Loucy (cell line): ENCODE results near the gene PLA2G2F.

Source experiments
- H2AFZ ChIP-seq: fragments of 200-600 bp; sonication (generic); 2 replicates; pipeline ENCODE4 v1.6.0; 2016; ENCODE audit warnings: antibody characterized with exemption, mild to moderate bottlenecking, low read length, moderate library complexity
- H3F3A ChIP-seq: fragments of 200-600 bp; 2 replicates; pipeline ENCODE4 v1.6.0; 2016; ENCODE audit warnings: antibody characterized with exemption, low read depth, mild to moderate bottlenecking
- H3K27me3 ChIP-seq: fragments of 200-600 bp; sonication (generic); 2 replicates; pipeline ENCODE4 v1.6.1; 2014; ENCODE audit warnings: low read length, mild to moderate bottlenecking; ENCODE audit not compliant: insufficient read depth, poor library complexity, severe bottlenecking
- H3K36me3 ChIP-seq: fragments of 200-600 bp; sonication (generic); 2 replicates; pipeline ENCODE4 v1.6.1; 2016; ENCODE audit warnings: low read length; ENCODE audit not compliant: insufficient read depth
- H3K4me1 ChIP-seq: fragments of 200-600 bp; sonication (generic); 2 replicates; pipeline ENCODE4 v1.5.1; 2014; ENCODE audit warnings: low read length, mild to moderate bottlenecking; ENCODE audit not compliant: insufficient read depth, poor library complexity, severe bottlenecking
- H3K4me2 ChIP-seq: fragments of 200-600 bp; sonication (generic); 2 replicates; pipeline ENCODE4 v1.6.0; 2014; ENCODE audit warnings: antibody characterized with exemption, low read length, low read depth, mild to moderate bottlenecking; ENCODE audit not compliant: poor library complexity, severe bottlenecking
- H3K4me3 ChIP-seq: fragments of 200-600 bp; sonication (generic); 2 replicates; pipeline ENCODE4 v1.5.1; 2014; ENCODE audit warnings: low read length, mild to moderate bottlenecking, mixed read lengths; ENCODE audit not compliant: poor library complexity, severe bottlenecking
- H3K79me2 ChIP-seq: fragments of 200-600 bp; sonication (generic); 2 replicates; pipeline ENCODE4 v1.6.1; 2014; ENCODE audit warnings: low read length; ENCODE audit not compliant: insufficient read depth
- H3K9ac ChIP-seq: fragments of 200-600 bp; sonication (generic); 2 replicates; pipeline ENCODE4 v1.6.0; 2014; ENCODE audit warnings: mild to moderate bottlenecking, low read depth, low read length, moderate library complexity; ENCODE audit not compliant: poor library complexity, severe bottlenecking
- H3K9me2 ChIP-seq: fragments of 200-600 bp; sonication (generic); replicated peaks from 2 replicates; pipeline ENCODE4 v1.6.1; 2016; ENCODE audit warnings: low read depth, low read length, mixed read lengths
- H3K9me3 ChIP-seq: fragments of 200-600 bp; sonication (generic); 2 replicates; pipeline ENCODE4 v1.6.1; 2014; ENCODE audit warnings: mild to moderate bottlenecking, antibody characterized with exemption, low read length, low read depth; ENCODE audit not compliant: insufficient read depth
- H4K20me1 ChIP-seq: fragments of 200-600 bp; sonication (generic); 2 replicates; pipeline ENCODE4 v1.6.0; 2014; ENCODE audit warnings: antibody characterized with exemption, low read length, mild to moderate bottlenecking; ENCODE audit not compliant: insufficient read depth, poor library complexity, severe bottlenecking
- CTCF ChIP-seq: fragments of 200-600 bp; sonication (generic); conservative IDR thresholded peaks from 2 replicates; pipeline ENCODE4 v1.5.1; 2014; ENCODE audit warnings: mild to moderate bottlenecking, antibody characterized with exemption, low read length
- EZH2phosphoT487 ChIP-seq: fragments of 200-600 bp; IDR thresholded peaks from 2 replicates; pipeline ENCODE4 v1.6.1; 2018; ENCODE audit warnings: antibody characterized with exemption, mild to moderate bottlenecking, moderate library complexity, borderline replicate concordance

The PLA2G2F gene

GRCh38 chr1:20112279-20113000 is 26.7 kb upstream of the PLA2G2F start:
- Histone ChIP-seq H3F3A (no peaks in the 10 kb centered on the region), H3K4me2 (no peak overlapping the region), H3K36me3 (no peaks in the 10 kb centered on the region), H3K9me2 (no peaks in the 10 kb centered on the region), H4K20me1 (no peaks in the 10 kb centered on the region), H2AFZ (no peak overlapping the region), H3K4me1 (no peaks in the 10 kb centered on the region), H3K9me3 (no peaks in the 10 kb centered on the region), H3K27me3 (no peaks in the 10 kb centered on the region), H3K79me2 (no peaks in the 10 kb centered on the region), H3K9ac (no peak overlapping the region), H3K4me3 (no peak overlapping the region)
- TF ChIP-seq EZH2phosphoT487 (no peak), CTCF (no peak)

GRCh38 chr1:20114021-20114648 is 25.0 kb upstream of the PLA2G2F start:
- no peaks in the 10 kb centered on the region for H3F3A ChIP-seq
- no peaks in the 10 kb centered on the region for H4K20me1 ChIP-seq
- H3K9me2 ChIP-seq = no peaks in the 10 kb centered on the region
- H3K79me2 ChIP-seq = no peaks in the 10 kb centered on the region
- no peaks in the 10 kb centered on the region for H3K4me1 ChIP-seq
- TF ChIP-seq CTCF (no peak), EZH2phosphoT487 (no peak)
- H3K27me3 ChIP-seq = no peaks in the 10 kb centered on the region
- H3K4me3 ChIP-seq = no peak overlapping the region
- no peak overlapping the region for H3K4me2 ChIP-seq
- H3K9ac ChIP-seq = no peak overlapping the region
- H3K36me3 ChIP-seq = no peaks in the 10 kb centered on the region
- H2AFZ ChIP-seq = no peak overlapping the region
- H3K9me3 ChIP-seq = no peaks in the 10 kb centered on the region

- no peak overlapping the region for H2AFZ ChIP-seq
- H3K36me3 ChIP-seq = no peaks in the 10 kb centered on the region
- H3K4me1 ChIP-seq = no peaks in the 10 kb centered on the region
- H3K4me3 ChIP-seq = no peak overlapping the region
- TF ChIP-seq EZH2phosphoT487 (no peak), CTCF (peak; percentile 37; the same call in 1 of the 2 replicates)
- H3K27me3 ChIP-seq = no peaks in the 10 kb centered on the region
- H3F3A ChIP-seq = no peaks in the 10 kb centered on the region
- H3K4me2 ChIP-seq = no peak overlapping the region
- no peaks in the 10 kb centered on the region for H3K9me3 ChIP-seq
- no peaks in the 10 kb centered on the region for H3K79me2 ChIP-seq
- no peak overlapping the region for H3K9ac ChIP-seq
- H3K9me2 ChIP-seq = no peaks in the 10 kb centered on the region
- no peaks in the 10 kb centered on the region for H4K20me1 ChIP-seq
These were observed 23.6 kb upstream of the PLA2G2F start for GRCh38 chr1:20115479-20115878.
